Activated gamma-delta T cell treated with anti-CD3 and anti-CD28 coated beads, Interleukin-2, amount 50 U/mL, for 16 hours (primary cell): ENCODE results near the gene FETUB.

Experiments used
- DNase-seq: peaks from one replicate; pipeline ENCODE4 v3.0.0-alpha.2; 2020; ENCODE audit warnings: low read depth

FETUB gene

GRCh38 chr3:186639778-186640472 is at the start of gene FETUB:
FETUB (plus strand) TSS chr3:186640399; CDS start chr3:186640461, 62 bp downstream.
- DNase-seq: no peak

GRCh38 chr3:186590580-186591295 is 49.5 kb upstream of the FETUB start:
- no peak for DNase-seq

GRCh38 chr3:186592682-186593081 is 47.5 kb upstream of the FETUB start:
- no peak for DNase-seq

- DNase-seq: no peak
These were observed 46.3 kb upstream of the FETUB start for GRCh38 chr3:186593862-186594261.

DNA sequence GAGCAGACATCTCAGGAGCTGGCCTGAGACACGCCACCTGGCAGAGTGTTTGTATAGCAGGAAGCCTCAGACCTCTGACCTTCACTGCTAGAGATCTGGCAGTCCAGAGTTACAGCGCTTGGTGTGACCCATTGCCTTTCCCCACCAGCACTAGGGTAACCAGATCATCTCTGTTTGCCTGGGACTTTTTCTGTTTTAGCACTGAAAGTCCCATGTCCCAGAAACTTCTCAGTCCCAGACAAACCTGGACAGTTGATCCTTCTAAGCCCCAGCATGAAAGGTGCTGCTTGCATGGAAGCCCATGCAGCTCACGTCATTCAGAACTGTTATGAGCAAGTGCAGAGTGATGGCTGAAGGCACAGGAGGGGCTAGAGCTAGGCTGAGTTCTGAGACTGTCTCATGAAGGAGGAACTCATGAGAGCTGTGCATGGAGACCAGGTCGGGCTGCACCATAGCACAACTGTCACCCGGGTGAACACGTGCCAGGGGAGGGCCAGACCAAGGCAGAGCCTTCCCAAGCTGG is 45.5 kb upstream of the FETUB start:
- no peak for DNase-seq

GRCh38 chr3:186596568-186597287 is 43.5 kb upstream of the FETUB start:
- no peak for DNase-seq

DNA sequence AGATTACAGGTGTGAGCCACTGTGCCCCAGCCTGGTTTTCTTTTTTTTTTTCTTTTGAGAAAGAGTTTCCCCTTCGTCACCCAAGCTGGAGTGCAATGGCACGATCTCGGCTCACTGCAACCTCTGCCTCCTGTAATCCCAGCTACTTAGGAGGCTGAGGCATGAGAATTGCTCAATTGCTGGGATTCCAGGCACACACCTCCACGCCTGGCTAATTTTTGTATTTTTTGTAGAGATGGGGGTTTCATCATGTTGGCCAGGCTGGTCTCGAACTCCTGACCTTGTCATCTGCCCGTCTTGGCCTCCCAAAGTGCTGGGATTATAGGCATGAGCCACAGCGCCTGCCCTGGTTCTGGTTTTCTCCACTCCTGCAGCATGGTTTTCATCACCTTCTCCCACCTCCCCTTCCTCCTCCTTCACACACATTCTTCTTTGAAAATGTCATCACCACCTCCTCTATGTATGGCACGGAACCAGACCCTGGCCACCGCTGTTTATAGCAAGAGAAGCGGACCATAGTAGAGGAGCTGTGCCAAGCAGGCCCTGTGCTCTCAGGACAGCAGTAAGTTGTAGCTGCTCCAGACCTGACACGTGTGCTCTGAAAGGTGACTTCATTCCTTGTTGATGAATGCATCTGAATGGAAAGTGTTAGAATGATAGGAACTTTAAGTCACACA is 42.0 kb upstream of the FETUB start:
- no peak for DNase-seq

DNA sequence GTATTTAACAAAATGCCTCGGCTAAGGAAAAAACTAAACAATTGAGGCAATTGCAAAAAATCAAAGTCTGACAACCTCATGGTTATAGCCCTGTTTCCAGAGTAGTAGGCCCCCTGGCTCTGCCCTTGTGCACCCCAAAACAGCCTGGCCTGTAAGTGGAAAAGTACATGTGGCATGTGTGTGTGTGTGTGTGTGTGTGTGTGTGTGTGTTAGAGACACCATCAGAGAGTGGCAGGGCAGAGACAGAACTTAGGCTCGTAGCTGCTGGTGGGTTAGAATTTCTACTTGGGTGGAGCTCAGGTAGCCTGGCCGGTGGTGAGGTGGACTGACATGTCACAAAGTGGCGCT is 41.4 kb upstream of the FETUB start:
- no peak for DNase-seq

- no peak for DNase-seq
These were observed 40.9 kb upstream of the FETUB start for GRCh38 chr3:186599142-186599784.

GRCh38 chr3:186599785-186600166 is 40.4 kb upstream of the FETUB start:
- DNase-seq: no peak

DNA sequence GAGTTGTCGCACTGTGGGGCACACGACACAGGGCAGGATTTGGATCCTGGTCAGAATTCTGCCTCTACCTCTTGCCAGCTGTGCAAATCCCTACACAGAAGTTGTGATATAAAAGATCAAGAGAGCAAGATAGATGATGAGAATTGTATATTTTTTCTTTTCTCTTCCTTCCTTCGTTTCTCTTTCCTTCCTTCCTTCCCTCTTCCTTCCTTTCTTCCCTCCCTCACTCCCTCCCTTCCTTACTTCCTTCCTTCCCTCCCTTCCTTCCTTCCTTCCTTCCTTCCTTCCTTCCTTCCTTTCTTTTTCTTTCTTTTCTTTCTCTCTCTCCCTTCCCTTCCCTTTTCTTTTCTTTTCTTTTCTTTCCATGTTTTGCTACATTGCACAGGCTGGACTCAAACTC is 39.3 kb upstream of the FETUB start:
- DNase-seq: no peak

- no peak for DNase-seq
These were observed 37.0 kb upstream of the FETUB start for GRCh38 chr3:186603159-186603558.

- DNase-seq: no peak
These were observed 35.1 kb upstream of the FETUB start for GRCh38 chr3:186605078-186605477.

GRCh38 chr3:186605561-186606545 is 34.3 kb upstream of the FETUB start:
- DNase-seq: no peak

GRCh38 chr3:186608624-186609215 is 31.5 kb upstream of the FETUB start:
- no peak for DNase-seq

DNA sequence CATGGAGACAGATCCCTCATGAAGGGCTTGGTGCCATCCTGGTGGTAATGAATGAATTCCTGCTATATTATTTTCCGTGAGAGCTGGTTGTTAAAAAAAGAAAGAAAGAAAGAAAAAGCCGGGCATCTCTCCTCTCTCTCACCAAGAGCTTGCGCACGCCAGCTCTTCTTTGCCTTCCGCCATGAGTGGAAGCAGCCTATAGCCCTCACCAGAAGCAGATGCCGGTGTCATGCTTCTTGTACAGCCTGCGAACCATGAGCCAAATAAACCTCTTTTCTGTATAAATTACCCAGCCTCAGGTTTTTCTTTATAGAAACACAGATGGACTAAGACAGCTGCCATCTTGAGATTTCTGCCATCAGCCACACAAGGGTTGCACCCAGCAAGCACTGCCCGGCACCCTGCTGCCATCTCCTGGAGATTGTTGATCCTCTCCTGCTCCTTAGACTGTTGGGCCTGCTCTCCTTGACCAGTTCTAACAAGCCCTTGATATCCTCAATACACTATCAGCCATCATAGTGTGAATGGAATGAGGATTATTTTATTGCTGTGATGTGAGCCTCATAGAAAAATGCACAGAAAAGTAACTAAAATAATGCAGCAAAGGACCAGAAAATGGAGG is 30.8 kb upstream of the FETUB start:
- no peak for DNase-seq

- DNase-seq: no peak
These were observed 28.1 kb upstream of the FETUB start for GRCh38 chr3:186612065-186612464.

DNA sequence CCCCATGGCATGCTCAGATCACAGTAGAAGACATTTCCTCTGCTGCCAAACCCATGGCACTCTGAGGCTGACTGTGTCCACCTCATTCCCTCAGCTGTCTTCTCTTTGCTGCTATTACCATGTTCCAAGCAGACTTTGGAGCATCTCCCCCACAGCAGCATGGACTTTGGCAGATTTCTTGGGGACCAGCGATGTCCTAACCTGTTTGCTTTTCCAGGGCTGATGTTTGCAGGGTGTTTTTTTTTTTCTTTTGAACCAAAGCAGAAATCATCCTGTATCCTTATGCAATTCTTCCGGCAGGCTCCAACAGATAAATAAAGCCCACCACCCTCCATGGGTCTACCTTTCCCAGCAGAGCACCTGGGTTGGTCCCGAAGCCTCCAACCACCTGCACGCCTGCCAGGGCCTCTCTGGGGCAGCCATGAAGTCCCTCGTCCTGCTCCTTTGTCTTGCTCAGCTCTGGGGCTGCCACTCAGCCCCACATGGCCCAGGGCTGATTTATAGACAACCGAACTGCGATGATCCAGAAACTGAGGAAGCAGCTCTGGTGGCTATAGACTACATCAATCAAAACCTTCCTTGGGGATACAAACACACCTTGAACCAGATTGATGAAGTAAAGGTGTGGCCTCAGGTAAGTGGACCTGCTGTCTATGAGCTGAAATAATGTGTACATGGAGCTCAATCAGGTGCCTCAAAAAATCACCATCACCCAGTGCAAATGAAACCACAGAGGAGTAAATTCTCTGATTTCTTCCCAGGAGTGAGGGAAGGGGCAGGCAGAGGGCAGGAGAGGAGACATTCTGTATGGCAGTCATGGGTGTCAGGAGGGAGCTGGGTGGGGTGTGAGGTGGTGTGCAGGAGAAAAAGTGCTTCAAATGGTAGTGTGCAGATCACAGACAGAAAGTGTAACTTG is 27.2 kb upstream of the FETUB start, which contains the start of gene AHSG:
Gene AHSG, plus strand, starts transcription at position 340 of the 916 bp plus-strand sequence. Its CDS starts 82 bp downstream, at position 422.
- DNase-seq: no peak
